Stimulated activated CD8-positive, alpha-beta memory T cell treated with anti-CD3 and anti-CD28 coated beads, Interleukin-12 subunit alpha, Interleukin-12 subunit beta, amount 100 ng/mL, for 24 hours (primary cell): ENCODE measurements around the gene MSI1.

Source experiments
- DNase-seq: peaks from one replicate; pipeline ENCODE4 v3.0.0-alpha.2; 2020; ENCODE audit errors: extremely low read depth

MSI1 gene

GRCh38 chr12:120321382-120322202 lies 47.4 kb downstream of the MSI1 start:
- no peak for DNase-seq

- peak; percentile 99 for DNase-seq
Measured at GRCh38 chr12:120317224-120318105, 51.5 kb downstream of the MSI1 start.

GRCh38 chr12:120316798-120317223 lies 52.2 kb downstream of the MSI1 start:
- DNase-seq, result no peak

GRCh38 chr12:120314220-120314619 lies 54.7 kb downstream of the MSI1 start:
- DNase-seq, result no peak

- DNase-seq, result peak; percentile 80
Measured at GRCh38 chr12:120301962-120302815, 66.8 kb downstream of the MSI1 start, which contains the start of gene SIRT4. Gene SIRT4, plus strand, starts transcription at chr12:120302321. Its CDS starts 1,241 bp downstream, at chr12:120303562.

GRCh38 chr12:120292661-120293531 lies 76.1 kb downstream of the MSI1 start, which contains the start of gene RNU4-1:
Gene RNU4-1, minus strand, starts transcription at chr12:120293237.
- DNase-seq, result peak; percentile 60

- DNase-seq, result no peak
Measured at GRCh38 chr12:120292411-120292660, 76.6 kb downstream of the MSI1 start.
